Neural cell (in vitro differentiated cells): Measurements from ENCODE around the gene SLC13A3.

ENCODE experiments used
- EZH2 ChIP-seq: fragments of 200-600, 300-800 bp; shearing (Covaris generic), sonication (generic); IDR thresholded peaks from 2 replicates; pipeline ENCODE4 v1.6.1; 2014; ENCODE audit warnings: antibody characterized with exemption, low read length, borderline replicate concordance, mild to moderate bottlenecking; ENCODE audit not compliant: insufficient read depth, poor library complexity, severe bottlenecking
- RAD21 ChIP-seq: fragments of 450-650 bp; conservative IDR thresholded peaks from 2 replicates; pipeline ENCODE4 v1.6.1; 2014; ENCODE audit warnings: antibody characterized with exemption, mild to moderate bottlenecking, moderate library complexity
- REST ChIP-seq: IDR thresholded peaks from 2 replicates; pipeline ENCODE4 v1.6.1; 2012; ENCODE audit warnings: borderline replicate concordance
- TAF1 ChIP-seq: IDR thresholded peaks from 2 replicates; pipeline ENCODE4 v1.6.1; 2012; ENCODE audit warnings: low read depth
- TF ChIP-seq, protein P1 (sequence below): fragments of 450-650 bp; IDR thresholded peaks from 2 replicates; pipeline ENCODE4 v1.5.1; 2014; ENCODE audit warnings: antibody characterized with exemption, mild to moderate bottlenecking, moderate library complexity; ENCODE audit not compliant: poor library complexity, severe bottlenecking

DNA sequence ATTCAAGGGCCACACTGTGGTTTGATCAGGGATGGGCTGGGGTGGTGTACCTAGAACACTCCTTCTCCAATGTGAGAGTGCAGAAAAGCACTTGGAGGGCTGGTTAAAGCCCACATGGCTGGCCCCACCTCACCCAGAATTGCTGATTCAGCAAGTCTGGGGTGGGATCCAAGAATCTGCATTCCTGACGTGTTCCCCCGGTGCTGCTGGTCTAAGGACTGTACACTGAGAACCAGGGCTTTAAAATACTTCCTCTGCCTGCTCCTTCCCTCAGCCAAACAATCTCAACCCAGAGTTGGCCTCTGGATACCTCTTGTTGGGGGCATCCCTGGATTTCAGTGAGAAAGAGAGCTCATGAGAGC is 87.4 kb downstream of the SLC13A3 start:
- TF ChIP-seq TAF1, result no peak
- no peak for TF ChIP-seq EZH2
- TF ChIP-seq, protein P1, sequence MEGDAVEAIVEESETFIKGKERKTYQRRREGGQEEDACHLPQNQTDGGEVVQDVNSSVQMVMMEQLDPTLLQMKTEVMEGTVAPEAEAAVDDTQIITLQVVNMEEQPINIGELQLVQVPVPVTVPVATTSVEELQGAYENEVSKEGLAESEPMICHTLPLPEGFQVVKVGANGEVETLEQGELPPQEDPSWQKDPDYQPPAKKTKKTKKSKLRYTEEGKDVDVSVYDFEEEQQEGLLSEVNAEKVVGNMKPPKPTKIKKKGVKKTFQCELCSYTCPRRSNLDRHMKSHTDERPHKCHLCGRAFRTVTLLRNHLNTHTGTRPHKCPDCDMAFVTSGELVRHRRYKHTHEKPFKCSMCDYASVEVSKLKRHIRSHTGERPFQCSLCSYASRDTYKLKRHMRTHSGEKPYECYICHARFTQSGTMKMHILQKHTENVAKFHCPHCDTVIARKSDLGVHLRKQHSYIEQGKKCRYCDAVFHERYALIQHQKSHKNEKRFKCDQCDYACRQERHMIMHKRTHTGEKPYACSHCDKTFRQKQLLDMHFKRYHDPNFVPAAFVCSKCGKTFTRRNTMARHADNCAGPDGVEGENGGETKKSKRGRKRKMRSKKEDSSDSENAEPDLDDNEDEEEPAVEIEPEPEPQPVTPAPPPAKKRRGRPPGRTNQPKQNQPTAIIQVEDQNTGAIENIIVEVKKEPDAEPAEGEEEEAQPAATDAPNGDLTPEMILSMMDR, result no peak
- no peak for TF ChIP-seq RAD21
- TF ChIP-seq REST, result no peak
